Ectodermal cell (in vitro differentiated cells): ENCODE results near the gene OOSP3.
"Not testable (repeated sequence)": the region's sequence is repeated elsewhere in the genome, so short reads cannot be mapped to it uniquely, and the experiment has no call there.

Source experiments
- H3K27ac ChIP-seq: 2 replicates; pipeline ENCODE4 v1.7.0; 2013; ENCODE audit warnings: mild to moderate bottlenecking, low read depth, low read length; ENCODE audit not compliant: insufficient read depth, poor library complexity, severe bottlenecking
- H3K27me3 ChIP-seq: 2 replicates; pipeline ENCODE4 v1.7.0; 2013; ENCODE audit warnings: mild to moderate bottlenecking, low read length; ENCODE audit not compliant: insufficient read depth, control insufficient read depth, poor library complexity, severe bottlenecking
- H3K36me3 ChIP-seq: one replicate; pipeline ENCODE4 v1.7.0; 2013; ENCODE audit warnings: low read length; ENCODE audit not compliant: control insufficient read depth, insufficient read depth
- H3K4me1 ChIP-seq: one replicate; pipeline ENCODE4 v1.7.0; 2013; ENCODE audit warnings: low read length; ENCODE audit not compliant: control insufficient read depth, insufficient read depth
- H3K4me3 ChIP-seq: 2 replicates; pipeline ENCODE4 v1.7.0; 2013; ENCODE audit warnings: low read depth, low read length, control low read depth; ENCODE audit not compliant: insufficient read depth
- H3K9me3 ChIP-seq: 2 replicates; pipeline ENCODE4 v1.7.0; 2013; ENCODE audit warnings: mild to moderate bottlenecking, low read length, moderate library complexity; ENCODE audit not compliant: control insufficient read depth
- WGBS, 2 experiments: methylation state at CpG; one replicate each; pipeline ENCODE4 v1.1.7; 2013; ENCODE audit warnings: missing lambda C conversion rate in 2 of 2; 5-methylcytosine and 5-hydroxymethylcytosine counted together

Gene OOSP3

DNA sequence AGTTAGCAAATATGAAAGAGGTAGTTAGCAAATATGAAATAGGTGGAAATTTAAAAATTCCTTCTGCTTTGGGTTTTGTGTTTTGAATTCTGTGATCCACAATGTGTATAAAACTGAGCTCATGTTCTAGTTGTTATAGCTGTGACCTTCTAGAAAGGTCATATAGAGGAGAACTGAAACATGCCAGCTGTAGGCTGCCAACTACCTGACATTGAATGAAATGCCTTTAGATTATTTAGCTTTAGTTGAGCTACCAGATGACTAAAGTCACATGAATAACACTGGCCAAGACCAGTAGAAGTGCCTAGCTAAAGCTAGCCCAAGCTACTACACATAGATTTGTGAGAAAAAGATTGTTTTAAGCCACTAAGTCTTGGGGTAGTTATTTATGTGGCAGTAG lies 6.5 kb upstream of the OOSP3 start:
- Histone ChIP-seq H3K4me3 (no peak overlapping the region), H3K9me3 (no peaks in the 10 kb centered on the region), H3K27me3 (no peaks in the 10 kb centered on the region), H3K36me3 (no peaks in the 10 kb centered on the region), H3K27ac (no peak overlapping the region), H3K4me1 (no peaks in the 10 kb centered on the region)

DNA sequence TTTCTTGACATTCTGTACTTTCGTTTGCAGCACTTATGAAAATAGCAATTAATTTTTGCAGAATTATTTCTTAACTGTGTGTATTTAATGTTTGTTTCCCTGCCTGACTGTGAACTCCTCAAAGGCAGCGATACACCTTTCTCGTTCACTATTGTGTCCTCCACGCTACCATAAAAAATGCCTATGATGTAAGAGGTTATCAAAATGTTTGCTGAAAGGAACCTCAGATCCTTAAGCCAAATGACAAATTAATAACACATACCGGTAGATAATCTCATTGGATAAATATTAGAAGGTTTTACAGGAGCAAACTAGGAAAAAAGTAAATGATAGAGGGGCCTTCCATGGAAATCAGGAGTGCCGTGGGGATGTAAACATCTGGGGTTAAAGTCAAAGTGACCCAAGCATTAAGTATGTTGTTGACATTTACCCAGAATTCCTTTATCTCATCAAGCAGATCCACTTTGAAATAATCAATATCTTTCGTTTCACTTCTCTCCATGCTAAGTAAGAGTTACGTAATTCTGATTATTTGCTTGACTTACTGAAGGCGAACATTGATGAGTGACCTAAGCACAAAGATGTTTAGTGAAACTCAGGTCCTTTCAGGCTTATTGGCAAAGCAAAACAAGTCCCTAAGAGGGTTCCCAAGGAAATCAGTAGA lies 2.6 kb upstream of the OOSP3 start:
- no peak overlapping the region for H3K4me3 ChIP-seq
- 94 to 97% methylated on average over 8 to 9 of the region's 9 CpGs for WGBS, 2 experiments
- no peaks in the 10 kb centered on the region for H3K4me1 ChIP-seq
- H3K27ac ChIP-seq = no peak overlapping the region
- H3K27me3 ChIP-seq = no peaks in the 10 kb centered on the region
- H3K9me3 ChIP-seq = no peaks in the 10 kb centered on the region
- H3K36me3 ChIP-seq = no peaks in the 10 kb centered on the region

DNA sequence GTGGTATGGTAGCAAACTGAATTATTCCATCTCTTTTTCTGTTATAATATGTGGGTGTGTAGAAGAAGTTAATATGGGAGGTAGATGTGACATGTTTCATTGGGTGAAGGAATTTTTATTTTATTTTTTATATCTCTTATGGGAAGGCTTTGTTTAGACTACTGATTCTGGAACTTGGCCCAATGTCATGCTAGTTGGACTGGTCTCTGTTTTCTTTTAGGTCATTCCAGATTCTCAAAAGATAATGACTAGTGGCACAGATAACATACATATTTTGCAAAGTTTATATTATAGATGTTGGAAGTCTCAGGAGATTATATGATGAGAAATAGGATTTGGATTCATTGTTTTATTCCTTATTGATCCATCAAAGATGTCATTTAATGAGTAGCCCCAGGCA lies 1.3 kb upstream of the OOSP3 start:
- Histone ChIP-seq H3K9me3 (no peaks in the 10 kb centered on the region), H3K27me3 (no peaks in the 10 kb centered on the region), H3K36me3 (no peaks in the 10 kb centered on the region), H3K27ac (no peak overlapping the region), H3K4me3 (no peak overlapping the region), H3K4me1 (no peaks in the 10 kb centered on the region)

DNA sequence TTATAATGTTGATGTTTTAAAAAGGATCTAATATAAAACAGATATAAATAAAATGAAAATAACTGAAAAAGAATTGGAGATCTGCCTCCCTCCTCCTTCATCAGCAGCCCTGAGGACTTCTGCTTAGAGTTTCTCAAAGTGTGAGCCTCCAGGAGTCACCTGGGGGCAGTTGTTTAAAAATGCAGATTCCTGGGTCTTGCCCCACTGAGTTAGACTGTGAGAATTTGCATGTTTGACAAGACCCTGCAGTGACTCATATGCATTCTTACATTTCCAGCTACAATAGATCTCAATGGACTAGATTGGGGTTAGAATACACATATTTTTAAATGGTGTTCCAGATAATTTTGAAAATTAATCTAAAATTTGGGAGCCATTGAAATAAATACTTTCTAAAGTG lies 798 bp upstream of the OOSP3 start:
- no peak overlapping the region for H3K4me3 ChIP-seq

DNA sequence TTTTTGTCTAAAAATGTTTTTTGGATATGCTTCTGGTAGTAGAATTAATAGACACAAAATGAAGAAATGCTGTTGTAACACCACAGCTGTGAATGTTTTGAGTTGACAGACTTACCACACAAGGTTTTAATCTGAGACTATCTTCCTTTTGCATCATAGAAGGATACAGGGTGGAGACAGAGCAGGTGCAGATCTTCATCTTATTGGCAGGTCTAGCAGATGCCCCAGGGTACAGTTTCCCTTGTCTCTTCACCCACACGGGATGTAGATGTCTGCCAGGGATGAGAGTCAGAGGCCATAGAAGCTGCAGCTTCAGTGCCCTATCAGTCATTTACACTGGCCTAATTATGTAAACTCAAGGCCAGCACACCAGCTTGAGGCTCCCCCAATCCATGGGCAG lies 985 bp downstream of the OOSP3 start:
- Histone ChIP-seq H3K9me3 (no peaks in the 10 kb centered on the region), H3K27ac (no peak overlapping the region), H3K4me3 (no peak overlapping the region), H3K36me3 (no peaks in the 10 kb centered on the region), H3K4me1 (no peaks in the 10 kb centered on the region), H3K27me3 (no peaks in the 10 kb centered on the region)
- WGBS, 2 experiments = 86% methylated on average over 1 of the region's 1 CpG

More for the DNA sequence above, 798 bp upstream of the OOSP3 start:
- Histone ChIP-seq H3K27me3 (no peaks in the 10 kb centered on the region), H3K9me3 (no peaks in the 10 kb centered on the region), H3K36me3 (no peaks in the 10 kb centered on the region), H3K4me1 (no peaks in the 10 kb centered on the region), H3K27ac (no peak overlapping the region)

DNA sequence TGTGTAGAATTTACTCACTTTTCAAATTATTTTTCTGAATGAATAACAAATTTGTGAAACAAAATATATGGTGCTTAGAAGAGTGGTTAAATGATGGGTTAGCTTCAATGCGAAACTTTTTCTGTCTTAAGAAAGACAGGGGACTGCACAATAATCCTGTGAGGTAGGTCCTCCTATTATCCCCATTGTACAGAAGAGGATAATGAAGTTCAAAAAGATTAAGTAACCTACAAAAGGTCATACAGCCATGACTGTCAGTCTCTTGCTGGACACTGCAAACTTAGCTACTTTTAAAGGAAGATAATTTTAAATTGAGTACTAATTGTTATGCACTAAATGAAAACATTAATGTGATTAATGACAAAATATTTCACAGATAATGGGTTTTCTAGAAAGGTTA lies 5.0 kb downstream of the OOSP3 start:
- H3K36me3 ChIP-seq = no peaks in the 10 kb centered on the region
- 90 to 100% methylated on average over 1 of the region's 1 CpG for WGBS, 2 experiments
- peaks cover 2% of the 10 kb centered on the region for H3K9me3 ChIP-seq
- no peaks in the 10 kb centered on the region for H3K4me1 ChIP-seq
- no peak overlapping the region for H3K27ac ChIP-seq
- no peak overlapping the region for H3K4me3 ChIP-seq
- no peaks in the 10 kb centered on the region for H3K27me3 ChIP-seq

DNA sequence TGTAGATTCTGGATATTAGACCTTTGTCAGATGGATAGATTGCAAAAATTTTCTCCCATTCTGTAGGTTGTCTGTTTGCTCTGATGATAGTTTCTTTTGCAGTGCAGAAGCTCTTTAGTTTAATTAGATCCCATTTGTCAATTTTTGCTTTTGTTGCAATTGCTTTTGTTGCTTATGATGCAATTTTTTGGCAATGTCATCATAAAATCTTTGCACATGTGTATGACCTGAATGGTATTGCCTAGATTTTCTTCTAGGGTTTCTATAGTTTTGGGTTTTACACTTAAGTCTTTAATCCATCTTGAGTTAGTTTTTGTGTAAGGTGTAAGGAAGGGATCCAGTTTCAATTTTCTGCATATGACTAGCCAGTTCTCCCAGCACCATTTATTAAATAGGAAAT lies 8.6 kb downstream of the OOSP3 start:
- not testable (repeated sequence) for H3K36me3 ChIP-seq, H3K27me3 ChIP-seq, H3K9me3 ChIP-seq, H3K4me1 ChIP-seq, H3K27ac ChIP-seq, H3K4me3 ChIP-seq

DNA sequence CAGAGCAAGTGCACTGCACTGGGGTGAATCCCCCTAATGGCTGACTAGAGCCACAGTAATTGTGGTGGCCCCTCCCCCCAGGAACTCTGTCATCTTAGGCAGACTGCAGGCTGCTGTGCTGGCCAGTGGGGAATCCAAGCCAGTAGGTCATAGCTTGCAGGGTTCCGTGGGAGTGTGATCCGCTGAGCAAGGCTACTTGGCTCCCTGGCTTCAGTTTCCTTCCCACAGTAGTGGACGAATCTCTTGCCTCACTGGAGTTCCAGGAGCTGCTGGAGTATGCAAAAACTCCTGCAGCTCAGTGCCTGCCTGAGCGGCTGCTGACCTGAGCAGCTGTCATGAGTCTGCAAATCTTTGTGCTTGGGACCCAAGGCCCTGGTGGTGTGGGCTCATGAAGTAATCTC lies 13.2 kb downstream of the OOSP3 start:
- no peaks in the 10 kb centered on the region for H3K27me3 ChIP-seq
- H3K4me3 ChIP-seq = no peak overlapping the region
- 37 to 45% methylated on average over 4 of the region's 4 CpGs for WGBS, 2 experiments
- H3K27ac ChIP-seq = no peak overlapping the region
- H3K9me3 ChIP-seq = peaks cover 2% of the 10 kb centered on the region
- no peaks in the 10 kb centered on the region for H3K4me1 ChIP-seq
- H3K36me3 ChIP-seq = no peaks in the 10 kb centered on the region

DNA sequence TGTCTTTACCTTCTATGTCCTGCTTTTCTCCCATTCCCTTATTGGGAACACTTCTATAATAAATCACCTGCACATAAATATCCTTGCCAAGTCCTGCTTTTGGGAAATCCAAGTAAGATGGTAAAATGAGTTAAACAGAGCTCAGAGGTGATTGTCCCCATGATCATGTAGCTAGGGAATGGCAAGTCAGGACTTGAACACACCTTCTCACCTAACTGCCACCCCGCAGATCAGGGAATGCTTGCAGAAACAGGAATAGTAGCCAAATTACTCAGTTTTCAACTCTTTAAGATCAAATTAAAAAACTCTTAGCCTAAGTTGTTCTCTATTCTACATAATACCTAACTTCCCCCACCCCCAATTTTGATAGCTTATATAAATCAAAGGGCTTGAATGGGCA lies 16.0 kb downstream of the OOSP3 start:
- no peak overlapping the region for H3K27ac ChIP-seq
- no peaks in the 10 kb centered on the region for H3K4me1 ChIP-seq
- no peak overlapping the region for H3K4me3 ChIP-seq
- 88% methylated on average over 1 of the region's 1 CpG for WGBS, 2 experiments
- no peaks in the 10 kb centered on the region for H3K9me3 ChIP-seq
- H3K27me3 ChIP-seq = no peaks in the 10 kb centered on the region
- H3K36me3 ChIP-seq = no peaks in the 10 kb centered on the region

DNA sequence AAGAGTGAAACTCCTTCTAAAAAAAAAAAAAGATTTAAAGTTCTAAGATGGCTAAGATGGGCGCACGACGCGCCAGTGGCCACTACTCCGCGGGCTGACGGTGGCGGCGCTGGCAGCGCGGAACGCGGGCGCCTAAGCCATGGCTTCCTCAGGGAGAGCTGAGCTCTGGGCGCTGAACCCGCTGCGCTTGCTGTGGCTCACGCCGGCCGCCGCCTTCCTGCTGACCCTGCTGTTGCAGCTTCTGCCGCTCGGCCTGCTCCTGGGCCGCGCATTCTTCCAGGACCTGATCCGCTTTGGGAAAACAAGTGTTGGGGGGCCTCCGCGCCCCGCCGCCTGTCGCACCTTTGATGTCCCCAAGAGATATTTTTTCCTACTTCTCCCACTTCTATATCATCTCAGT lies 19.5 kb downstream of the OOSP3 start:
- no peak overlapping the region for H3K27ac ChIP-seq
- no peak overlapping the region for H3K4me3 ChIP-seq
- H3K27me3 ChIP-seq = no peaks in the 10 kb centered on the region
- H3K4me1 ChIP-seq = no peaks in the 10 kb centered on the region
- 95 to 96% methylated on average over 31 of the region's 31 CpGs for WGBS, 2 experiments
- H3K9me3 ChIP-seq = no peaks in the 10 kb centered on the region
- H3K36me3 ChIP-seq = no peaks in the 10 kb centered on the region

DNA sequence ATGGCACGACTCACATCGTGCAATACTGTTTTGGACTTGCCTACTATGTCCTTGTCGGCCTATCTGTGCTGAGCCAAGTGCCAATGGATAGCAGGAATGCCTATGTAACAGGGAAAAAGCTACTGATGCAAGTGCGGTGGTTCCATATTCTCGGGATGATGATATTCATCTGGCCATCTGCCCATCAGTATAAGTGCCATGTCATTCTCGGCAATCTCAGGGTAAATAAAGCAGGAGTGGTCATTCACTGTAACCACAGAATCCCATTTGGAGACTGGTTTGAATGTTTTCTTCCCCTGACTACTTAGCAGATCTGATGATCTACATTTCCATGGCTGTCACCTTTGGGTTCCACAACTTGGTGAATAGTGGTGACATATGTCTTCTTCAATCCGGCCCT lies 20.1 kb downstream of the OOSP3 start:
- 92 to 95% methylated on average over 7 of the region's 7 CpGs for WGBS, 2 experiments
- Histone ChIP-seq H3K4me3 (no peak overlapping the region), H3K36me3 (no peaks in the 10 kb centered on the region), H3K9me3 (no peaks in the 10 kb centered on the region), H3K27me3 (no peaks in the 10 kb centered on the region), H3K4me1 (no peaks in the 10 kb centered on the region), H3K27ac (no peak overlapping the region)
